Transverse colon (tissue), 4 donors: Measurements from ENCODE around the gene CACNA1A. TPM values are rescaled to one million over a fixed set of nuclear protein-coding genes. Genes with fewer than 3 reads are reported as not detected.

Experiments
- DNase-seq: peaks from one replicate; pipeline ENCODE4 v3.0.0-alpha.2; 2019
- H3K27ac ChIP-seq, 4 donors: fragments of 200-600 bp; sonication (generic); 2 replicates each; pipeline ENCODE4 v1.5.1; 2016 to 2018; ENCODE audit warnings: inconsistent platforms in 4 of 4
- H3K27me3 ChIP-seq: fragments of 200-600 bp; sonication (generic); 2 replicates; pipeline ENCODE4 v1.5.1; 2017; ENCODE audit warnings: inconsistent platforms
- H3K36me3 ChIP-seq, 4 donors: fragments of 200-600 bp; sonication (generic); 2 replicates each; pipeline ENCODE4 v1.5.1; 2017 to 2019; ENCODE audit warnings: inconsistent platforms in 4 of 4
- H3K4me1 ChIP-seq, 4 donors: fragments of 200-600 bp; sonication (generic); 2 replicates each; pipeline ENCODE4 v1.5.1; 2017 to 2020; ENCODE audit warnings: inconsistent platforms in 4 of 4
- H3K4me3 ChIP-seq, 4 donors: fragments of 200-600 bp; sonication (generic); 1 replicate in 1 of 4; 2 replicates in 3 of 4; pipeline versions ENCODE4 v1.5.1 to v1.6.1; 2017 to 2019; ENCODE audit warnings: inconsistent platforms in 4 of 4
- H3K9me3 ChIP-seq, 2 donors: fragments of 200-600 bp; sonication (generic); 2 replicates each; pipeline ENCODE4 v1.5.1; 2017 to 2019; ENCODE audit warnings: inconsistent platforms in 2 of 2
- CTCF ChIP-seq, 5 experiments: fragments of 200-600 bp in 3 of 5; fragments of 450-650 bp in 2 of 5; sonication (generic) in 3 of 5; IDR thresholded peaks; 1 replicate in 2 of 5; 2 replicates in 3 of 5; pipeline ENCODE4 v1.5.1; 2016 to 2017; ENCODE audit warnings: antibody characterized with exemption in 5 of 5, inconsistent platforms in 3 of 5, mild to moderate bottlenecking in 2 of 5, moderate library complexity in 1 of 5
- EP300 ChIP-seq: sonication (generic); formaldehyde crosslinking; IDR thresholded peaks from one replicate; pipeline ENCODE4 v1.6.1; 2017; ENCODE audit warnings: antibody characterized with exemption, low read depth
- POLR2A ChIP-seq: fragments of 450-650 bp; IDR thresholded peaks from one replicate; pipeline ENCODE4 v1.6.1; 2016; ENCODE audit warnings: antibody characterized with exemption, mild to moderate bottlenecking, moderate library complexity
- POLR2AphosphoS5 ChIP-seq, 3 donors: sonication (generic); formaldehyde crosslinking; IDR thresholded peaks; one replicate each; pipeline ENCODE4 v1.6.1; 2016; ENCODE audit warnings: antibody characterized with exemption in 3 of 3
- WGBS, 2 donors: methylation state at CpG; one replicate each; pipeline ENCODE4 v1.1.5; 2018; ENCODE audit warnings: low coverage in 1 of 2; 5-methylcytosine and 5-hydroxymethylcytosine counted together
- in situ Hi-C, 4 donors: fragments of 200-750 bp; cut with MboI; loops; one replicate each; pipeline versions ENCODE4 v1.15.0 to v1.15.1; 2017; ENCODE audit warnings: low sequenced_read_pairs in 3 of 4, low pct_ligation_motif_present in 1 of 4, low pct_unique_long_range_greater_than_20kb in 1 of 4
- intact Hi-C: fragments of 100-400 bp; cut with DNase I; formaldehyde crosslinking; loops from one replicate; pipeline ENCODE4 v1.15.1; 2023; ENCODE audit warnings: low total_unique reads
- total RNA-seq, 4 donors: library from RNA; depleted of rRNA; stranded (reverse); fragments of >200 nt; gene quantifications; one replicate each; pipeline ENCODE4 v1.1.0, GENCODE V29; 2016

Gene CACNA1A
- total RNA-seq, 4 donors from 2014 or later: 2.9 to 15.7 (median 5.2) TPM

DNA sequence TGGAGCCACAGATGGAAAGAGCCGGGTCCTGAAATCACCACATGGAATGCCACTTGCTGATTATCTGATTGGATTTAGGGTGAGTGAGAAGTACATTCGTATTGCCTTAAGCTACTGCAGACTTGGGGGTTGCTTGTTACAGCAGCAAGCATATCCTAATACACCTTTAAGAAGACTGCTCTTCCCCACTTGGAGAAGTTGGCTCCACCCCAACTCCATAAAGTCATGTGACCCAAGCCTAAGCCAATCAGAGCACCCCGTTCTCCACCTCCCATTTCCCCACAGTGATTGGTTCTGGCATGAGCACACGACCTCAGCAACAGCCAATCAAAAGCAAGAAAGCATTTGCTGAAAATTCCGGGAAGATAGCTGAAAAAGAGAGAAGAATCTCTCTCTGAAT, 23.1 kb downstream of the CACNA1A start:
- H3K27me3 ChIP-seq: no peaks in the 10 kb centered on the region
- H3K27ac ChIP-seq: no peak overlapping the region
- H3K36me3 ChIP-seq: no peaks in the 10 kb centered on the region
- H3K4me3 ChIP-seq: no peak overlapping the region
- in situ Hi-C loops (no loop called here), intact Hi-C loops (no loop called here)
- 81% methylated on average over 5 of the region's 5 CpGs; no CpG with 5 or more reads in 1 of the 2 donors for WGBS, 2 donors
- no peak for DNase-seq
- no peak for TF ChIP-seq POLR2A
- no peaks in the 10 kb centered on the region for H3K4me1 ChIP-seq
- H3K9me3 ChIP-seq: peaks cover 0 to 4% of the 10 kb centered on the region in 2 donors

- 63 to 81% methylated on average over 2 of the region's 2 CpGs for WGBS, 2 donors
- Histone ChIP-seq H3K27me3 (no peaks in the 10 kb centered on the region), H3K9me3 (peaks cover 13 to 23% of the 10 kb centered on the region in 2 donors), H3K36me3 (no peaks in the 10 kb centered on the region), H3K4me3 (no peak overlapping the region), H3K27ac (no peak overlapping the region), H3K4me1 (no peaks in the 10 kb centered on the region)
- TF ChIP-seq EP300: no peak
- TF ChIP-seq POLR2A: no peak
- TF ChIP-seq POLR2AphosphoS5 (IDR thresholded peaks at IDR 0.05): no peak
- TF ChIP-seq CTCF (IDR thresholded peaks at IDR 0.05): no peak
- intact Hi-C loops: no loop called here
- no peak for DNase-seq
- in situ Hi-C loops: no loop called here
These were observed 27.7 kb downstream of the CACNA1A start for GRCh38 chr19:13478576-13478975.

DNA sequence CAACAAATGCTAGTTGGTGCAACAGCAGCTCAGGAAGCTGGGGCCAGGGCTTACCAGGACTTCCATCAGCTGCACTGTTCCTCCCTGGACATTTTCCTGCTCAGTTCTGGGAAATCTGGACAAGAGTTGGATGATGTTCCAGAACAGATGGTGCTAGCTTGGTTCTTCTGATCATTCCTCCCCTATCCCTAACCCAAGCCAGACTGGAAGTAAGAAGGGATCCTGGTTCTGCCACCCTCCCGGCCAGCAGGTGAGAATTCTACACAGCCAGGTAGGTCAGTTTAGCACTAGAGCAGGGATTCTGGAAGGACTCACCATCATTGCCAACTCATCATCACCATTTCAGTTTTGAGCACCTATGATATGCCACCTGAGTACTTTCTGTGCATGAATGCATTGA, 30.2 kb downstream of the CACNA1A start:
- in situ Hi-C loops: no loop called here

GRCh38 chr19:13475044-13475443, 31.2 kb downstream of the CACNA1A start:
- Histone ChIP-seq H3K9me3 (peaks cover 13 to 19% of the 10 kb centered on the region in 2 donors), H3K27ac (no peak overlapping the region), H3K4me1 (no peaks in the 10 kb centered on the region), H3K27me3 (no peaks in the 10 kb centered on the region), H3K36me3 (no peaks in the 10 kb centered on the region), H3K4me3 (no peak overlapping the region)
- no peak for DNase-seq
- in situ Hi-C loops: no loop called here
- intact Hi-C loops: no loop called here
- TF ChIP-seq CTCF (IDR thresholded peaks at IDR 0.05) (no peak), POLR2AphosphoS5 (IDR thresholded peaks at IDR 0.05) (no peak), EP300 (no peak), POLR2A (no peak)

More for the DNA sequence above, 30.2 kb downstream of the CACNA1A start:
- no peak overlapping the region for H3K27ac ChIP-seq
- H3K27me3 ChIP-seq: no peaks in the 10 kb centered on the region
- no peak overlapping the region for H3K4me3 ChIP-seq
- no peaks in the 10 kb centered on the region for H3K36me3 ChIP-seq
- TF ChIP-seq EP300 (no peak), POLR2A (no peak), CTCF (IDR thresholded peaks at IDR 0.05) (no peak), POLR2AphosphoS5 (IDR thresholded peaks at IDR 0.05) (no peak)
- no peaks in the 10 kb centered on the region for H3K4me1 ChIP-seq
- H3K9me3 ChIP-seq: peaks cover 13 to 19% of the 10 kb centered on the region in 2 donors
- 76% methylated on average over 1 of the region's 1 CpG; no CpG with 5 or more reads in 1 of the 2 donors for WGBS, 2 donors
- DNase-seq: no peak
- intact Hi-C loops: no loop called here

DNA sequence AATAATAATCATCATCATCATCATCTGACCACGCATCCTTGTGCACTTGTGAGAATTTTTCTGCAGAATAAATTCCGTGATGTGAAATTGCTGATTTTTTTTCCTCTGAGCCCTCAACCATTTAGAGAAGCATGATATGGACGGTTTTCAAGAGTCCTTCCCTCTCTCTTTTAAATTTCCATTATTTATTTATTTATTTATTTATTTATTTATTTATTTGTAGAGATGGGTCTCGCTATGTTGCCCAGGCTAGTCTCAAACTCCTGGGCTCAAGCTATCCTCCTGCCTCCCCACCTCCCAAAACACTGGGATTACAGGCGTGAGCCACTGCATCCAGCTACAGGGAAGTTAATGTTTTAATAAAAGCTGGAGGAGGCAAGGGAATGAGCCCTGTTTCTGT, 39.6 kb downstream of the CACNA1A start:
- intact Hi-C loops: loop anchor here (1.0 kb wide), 1 partner anchor 26 kb away; no protein-coding TSS in a partner anchor
- H3K36me3 ChIP-seq: no peaks in the 10 kb centered on the region
- WGBS, 2 donors: 72 to 73% methylated on average over 5 of the region's 5 CpGs
- no peak overlapping the region for H3K27ac ChIP-seq
- no peak for DNase-seq
- H3K4me3 ChIP-seq: no peak overlapping the region
- TF ChIP-seq POLR2A (no peak), CTCF (IDR thresholded peaks at IDR 0.05) (no peak)
- no peaks in the 10 kb centered on the region for H3K27me3 ChIP-seq
- no peaks in the 10 kb centered on the region for H3K4me1 ChIP-seq
- H3K9me3 ChIP-seq: no peaks in the 10 kb centered on the region
- in situ Hi-C loops: no loop called here
